Measurements from ENCODE around the gene ADAMTS9. TPM values are rescaled to one million over a fixed set of nuclear protein-coding genes. Genes with fewer than 3 reads are reported as not detected.

The ADAMTS9 gene
- total RNA-seq, 1 donor from 2014 or later = 96.2 TPM

GRCh38 chr3:64621275-64621674 is 66.5 kb downstream of the ADAMTS9 start:
- no peak for DNase-seq (ENCODE audit: extremely low read depth, low read depth, low spot score)

- DNase-seq (ENCODE audit: extremely low read depth, low read depth, low spot score) = no peak
These were observed 67.8 kb downstream of the ADAMTS9 start for GRCh38 chr3:64620020-64620419.

- DNase-seq (ENCODE audit: extremely low read depth, low read depth, low spot score) = no peak
These were observed 68.6 kb downstream of the ADAMTS9 start for GRCh38 chr3:64619216-64619615.

- DNase-seq (ENCODE audit: extremely low read depth, low read depth, low spot score) = no peak
These were observed 70.2 kb downstream of the ADAMTS9 start for GRCh38 chr3:64617610-64618009.

GRCh38 chr3:64616953-64617352 is 70.8 kb downstream of the ADAMTS9 start:
- DNase-seq (ENCODE audit: extremely low read depth, low read depth, low spot score) = peak; percentile 95

- DNase-seq (ENCODE audit: extremely low read depth, low read depth, low spot score) = no peak
These were observed 74.8 kb downstream of the ADAMTS9 start for GRCh38 chr3:64612916-64613526.

GRCh38 chr3:64612082-64612860 is 75.5 kb downstream of the ADAMTS9 start:
- DNase-seq (ENCODE audit: extremely low read depth, low read depth, low spot score) = no peak

GRCh38 chr3:64608741-64609140 is 79.1 kb downstream of the ADAMTS9 start:
- DNase-seq (ENCODE audit: extremely low read depth, low read depth, low spot score) = no peak

GRCh38 chr3:64607032-64607551 is 80.7 kb downstream of the ADAMTS9 start:
- no peak for DNase-seq (ENCODE audit: extremely low read depth, low read depth, low spot score)

GRCh38 chr3:64604313-64604712 is 83.5 kb downstream of the ADAMTS9 start:
- DNase-seq (ENCODE audit: extremely low read depth, low read depth, low spot score) = no peak

GRCh38 chr3:64601824-64602223 is 86.0 kb downstream of the ADAMTS9 start:
- DNase-seq (ENCODE audit: extremely low read depth, low read depth, low spot score) = no peak

GRCh38 chr3:64600246-64600950 is 87.4 kb downstream of the ADAMTS9 start:
- no peak for DNase-seq (ENCODE audit: extremely low read depth, low read depth, low spot score)

- no peak for DNase-seq (ENCODE audit: extremely low read depth, low read depth, low spot score)
These were observed 88.1 kb downstream of the ADAMTS9 start for GRCh38 chr3:64599651-64600050.

- DNase-seq (ENCODE audit: extremely low read depth, low read depth, low spot score) = no peak
These were observed 92.5 kb downstream of the ADAMTS9 start for GRCh38 chr3:64595253-64595694.

- DNase-seq (ENCODE audit: extremely low read depth, low read depth, low spot score) = no peak
These were observed 93.7 kb downstream of the ADAMTS9 start for GRCh38 chr3:64594134-64594533.

- no peak for DNase-seq (ENCODE audit: extremely low read depth, low read depth, low spot score)
These were observed 94.5 kb downstream of the ADAMTS9 start for GRCh38 chr3:64593350-64593749.

GRCh38 chr3:64591615-64592014 is 96.2 kb downstream of the ADAMTS9 start:
- no peak for DNase-seq (ENCODE audit: extremely low read depth, low read depth, low spot score)

GRCh38 chr3:64588380-64588779 is 99.4 kb downstream of the ADAMTS9 start:
- DNase-seq (ENCODE audit: extremely low read depth, low read depth, low spot score) = no peak

GRCh38 chr3:64586952-64587351 is 100.8 kb downstream of the ADAMTS9 start:
- no peak for DNase-seq (ENCODE audit: extremely low read depth, low read depth, low spot score)

GRCh38 chr3:64584179-64584578 is 103.6 kb downstream of the ADAMTS9 start:
- DNase-seq (ENCODE audit: extremely low read depth, low read depth, low spot score) = no peak

- no peak for DNase-seq (ENCODE audit: extremely low read depth, low read depth, low spot score)
These were observed 109.0 kb downstream of the ADAMTS9 start for GRCh38 chr3:64578797-64579196.

Measured in glomerular endothelial cell (primary cell).